Esophagus muscularis mucosa (tissue), 4 donors: ENCODE results near the gene PTPRK.

Experiments used
- CTCF ChIP-seq, 3 experiments: fragments of 200-600 bp in 2 of 3; fragments of 450-650 bp in 1 of 3; sonication (generic) in 2 of 3; IDR thresholded peaks; one replicate each; pipeline ENCODE4 v1.5.1; 2017 to 2019; ENCODE audit warnings: antibody characterized with exemption in 3 of 3, mild to moderate bottlenecking in 2 of 3, moderate library complexity in 1 of 3
- EP300 ChIP-seq: sonication (generic); formaldehyde crosslinking; IDR thresholded peaks from one replicate; pipeline ENCODE4 v1.6.1; 2017; ENCODE audit warnings: antibody characterized with exemption
- POLR2A ChIP-seq: fragments of 450-650 bp; IDR thresholded peaks from one replicate; pipeline ENCODE4 v1.6.1; 2017; ENCODE audit warnings: antibody characterized with exemption, moderate library complexity, mild to moderate bottlenecking, low read depth
- POLR2AphosphoS5 ChIP-seq, 2 donors: sonication (generic); formaldehyde crosslinking; IDR thresholded peaks; one replicate each; pipeline ENCODE4 v1.6.1; 2017; ENCODE audit warnings: antibody characterized with exemption in 2 of 2

GRCh38 chr6:128376952-128377503 is 143.4 kb downstream of the PTPRK start:
- TF ChIP-seq CTCF (IDR thresholded peaks at IDR 0.05) (no peak), POLR2AphosphoS5 (IDR thresholded peaks at IDR 0.05) (no peak), POLR2A (no peak), EP300 (no peak)
